Measurements from ENCODE around the gene EIF4E. TPM values are rescaled to one million over a fixed set of nuclear protein-coding genes. Genes with fewer than 3 reads are reported as not detected.

The EIF4E gene
- total RNA-seq, 6 donors from 2014 or later: 20.8 to 109 (median 59.5) TPM

DNA sequence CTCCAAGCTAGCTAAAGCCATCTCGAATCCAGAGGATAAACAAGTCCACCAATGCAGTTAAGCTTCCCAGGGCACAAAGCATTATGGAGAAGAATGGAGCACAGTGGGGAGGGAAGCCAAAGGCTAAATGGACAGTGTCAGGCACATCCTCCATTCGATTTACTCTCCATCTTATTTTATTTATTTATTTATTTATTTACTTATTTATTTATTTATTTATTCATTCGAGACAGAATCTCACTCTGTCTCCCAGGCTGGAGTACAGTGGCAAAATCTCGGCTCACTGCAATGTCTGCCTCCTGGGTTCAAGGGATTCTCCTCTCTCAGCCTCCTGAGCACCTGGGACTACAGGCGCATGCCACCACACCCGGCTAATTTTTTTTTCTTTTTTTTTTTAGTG, 26.3 kb upstream of the EIF4E start:
- H3K4me1 ChIP-seq: no peaks in the 10 kb centered on the region
- WGBS, 2 donors: 70 to 81% methylated on average over 6 of the region's 6 CpGs
- H3K36me3 ChIP-seq: no peaks in the 10 kb centered on the region
- ATAC-seq (ENCODE audit: low FRiP score in 2 of 2) (no peak), DNase-seq (no peak)
- no peak overlapping the region for H3K4me3 ChIP-seq
- H3K27me3 ChIP-seq: no peaks in the 10 kb centered on the region
- H3K9me3 ChIP-seq: no peaks in the 10 kb centered on the region
- no peak overlapping the region for H3K27ac ChIP-seq
- no peak for TF ChIP-seq POLR2A (IDR thresholded peaks at IDR 0.05)
- TF ChIP-seq, protein P1, sequence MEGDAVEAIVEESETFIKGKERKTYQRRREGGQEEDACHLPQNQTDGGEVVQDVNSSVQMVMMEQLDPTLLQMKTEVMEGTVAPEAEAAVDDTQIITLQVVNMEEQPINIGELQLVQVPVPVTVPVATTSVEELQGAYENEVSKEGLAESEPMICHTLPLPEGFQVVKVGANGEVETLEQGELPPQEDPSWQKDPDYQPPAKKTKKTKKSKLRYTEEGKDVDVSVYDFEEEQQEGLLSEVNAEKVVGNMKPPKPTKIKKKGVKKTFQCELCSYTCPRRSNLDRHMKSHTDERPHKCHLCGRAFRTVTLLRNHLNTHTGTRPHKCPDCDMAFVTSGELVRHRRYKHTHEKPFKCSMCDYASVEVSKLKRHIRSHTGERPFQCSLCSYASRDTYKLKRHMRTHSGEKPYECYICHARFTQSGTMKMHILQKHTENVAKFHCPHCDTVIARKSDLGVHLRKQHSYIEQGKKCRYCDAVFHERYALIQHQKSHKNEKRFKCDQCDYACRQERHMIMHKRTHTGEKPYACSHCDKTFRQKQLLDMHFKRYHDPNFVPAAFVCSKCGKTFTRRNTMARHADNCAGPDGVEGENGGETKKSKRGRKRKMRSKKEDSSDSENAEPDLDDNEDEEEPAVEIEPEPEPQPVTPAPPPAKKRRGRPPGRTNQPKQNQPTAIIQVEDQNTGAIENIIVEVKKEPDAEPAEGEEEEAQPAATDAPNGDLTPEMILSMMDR (IDR thresholded peaks at IDR 0.05): no peak

- Histone ChIP-seq H3K4me3 (no peak overlapping the region), H3K4me1 (no peaks in the 10 kb centered on the region), H3K27ac (no peak overlapping the region), H3K27me3 (no peaks in the 10 kb centered on the region), H3K9me3 (no peaks in the 10 kb centered on the region), H3K36me3 (no peaks in the 10 kb centered on the region)
- no peak for ATAC-seq (ENCODE audit: low FRiP score in 2 of 2)
- 83 to 93% methylated on average over 3 of the region's 3 CpGs for WGBS, 2 donors
- TF ChIP-seq POLR2AphosphoS5 (IDR thresholded peaks at IDR 0.05) (no peak), EP300 (IDR thresholded peaks at IDR 0.05) (no peak), POLR2A (IDR thresholded peaks at IDR 0.05) (no peak)
- TF ChIP-seq, protein P1 (IDR thresholded peaks at IDR 0.05): no peak
- no peak for DNase-seq
These were observed 22.8 kb upstream of the EIF4E start for GRCh38 chr4:98951710-98952109.

GRCh38 chr4:98950925-98951324, 22.0 kb upstream of the EIF4E start:
- TF ChIP-seq POLR2AphosphoS5 (IDR thresholded peaks at IDR 0.05) (no peak), EP300 (IDR thresholded peaks at IDR 0.05) (no peak), POLR2A (IDR thresholded peaks at IDR 0.05) (no peak)
- TF ChIP-seq, protein P1 (IDR thresholded peaks at IDR 0.05): no peak
- no peak overlapping the region for H3K4me3 ChIP-seq
- ATAC-seq (ENCODE audit: low FRiP score in 2 of 2) (no peak), DNase-seq (no peak)
- no peaks in the 10 kb centered on the region for H3K36me3 ChIP-seq
- no peak overlapping the region for H3K27ac ChIP-seq
- H3K4me1 ChIP-seq: no peaks in the 10 kb centered on the region
- H3K27me3 ChIP-seq: no peaks in the 10 kb centered on the region
- H3K9me3 ChIP-seq: no peaks in the 10 kb centered on the region
- 78 to 91% methylated on average over 1 of the region's 1 CpG for WGBS, 2 donors

DNA sequence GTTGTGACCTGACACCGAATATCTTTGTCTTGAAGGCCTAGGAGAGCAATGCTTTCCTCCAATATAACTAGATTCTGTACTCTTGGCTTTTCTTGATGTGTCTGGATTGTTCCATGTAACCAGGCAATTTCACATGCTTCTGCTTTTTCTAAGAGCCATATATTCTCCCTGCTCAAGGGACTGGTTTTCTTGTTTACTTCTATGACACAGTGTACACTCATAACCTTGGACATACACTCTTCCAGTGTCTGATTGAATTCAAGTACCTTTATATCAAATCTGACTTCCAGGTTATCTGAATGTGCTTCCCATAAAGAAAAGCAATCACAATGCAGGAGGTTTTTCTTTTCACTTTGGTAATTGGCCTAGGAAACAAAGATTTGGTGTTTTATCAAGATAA, 17.4 kb upstream of the EIF4E start:
- no peaks in the 10 kb centered on the region for H3K4me1 ChIP-seq
- H3K4me3 ChIP-seq: no peak overlapping the region
- H3K36me3 ChIP-seq: no peaks in the 10 kb centered on the region
- no peaks in the 10 kb centered on the region for H3K9me3 ChIP-seq
- H3K27me3 ChIP-seq: no peaks in the 10 kb centered on the region
- ATAC-seq (ENCODE audit: low FRiP score in 2 of 2) (no peak), DNase-seq (no peak)
- WGBS, 2 donors: 83 to 90% methylated on average over 1 of the region's 1 CpG
- H3K27ac ChIP-seq: no peak overlapping the region
- no peak for TF ChIP-seq POLR2A (IDR thresholded peaks at IDR 0.05)
- no peak for TF ChIP-seq EP300 (IDR thresholded peaks at IDR 0.05)
- TF ChIP-seq POLR2AphosphoS5 (IDR thresholded peaks at IDR 0.05): no peak
- TF ChIP-seq, protein P1 (IDR thresholded peaks at IDR 0.05): no peak

DNA sequence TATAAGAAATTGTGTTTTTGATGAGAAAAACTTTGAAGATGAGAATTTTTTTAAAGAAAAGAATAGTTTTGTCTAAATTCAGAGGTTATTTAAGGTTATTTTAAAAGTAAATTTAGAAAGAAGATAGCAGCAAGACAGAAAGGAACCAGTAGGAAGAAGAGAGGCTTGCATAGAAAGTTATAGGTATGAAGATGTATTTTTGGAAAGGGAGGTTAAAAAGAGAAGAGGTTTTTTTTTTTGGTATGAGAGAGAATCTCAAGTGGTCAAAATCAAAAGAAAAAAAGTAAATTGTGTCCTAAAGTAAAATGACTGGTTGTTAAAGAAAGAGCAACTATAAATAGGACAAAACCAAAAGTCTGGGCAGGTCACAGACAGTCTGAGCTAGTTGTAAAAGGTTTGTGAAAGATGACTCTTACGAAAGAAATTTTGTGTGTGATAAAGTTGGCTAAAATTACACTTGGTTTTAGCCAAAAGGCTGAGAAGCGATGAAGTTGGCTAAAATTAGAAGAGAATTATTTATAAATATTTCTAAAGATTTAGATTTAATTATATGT, 16.4 kb upstream of the EIF4E start:
- Histone ChIP-seq H3K36me3 (no peaks in the 10 kb centered on the region), H3K27ac (no peak overlapping the region), H3K4me3 (no peak overlapping the region), H3K4me1 (no peaks in the 10 kb centered on the region), H3K27me3 (no peaks in the 10 kb centered on the region), H3K9me3 (no peaks in the 10 kb centered on the region)
- WGBS, 2 donors: 80 to 93% methylated on average over 2 of the region's 2 CpGs
- TF ChIP-seq, protein P1 (IDR thresholded peaks at IDR 0.05): no peak
- TF ChIP-seq POLR2AphosphoS5 (IDR thresholded peaks at IDR 0.05) (no peak), EP300 (IDR thresholded peaks at IDR 0.05) (no peak), POLR2A (IDR thresholded peaks at IDR 0.05) (no peak)
- ATAC-seq (ENCODE audit: low FRiP score in 2 of 2): no peak
- DNase-seq: no peak

Measured in upper lobe of left lung (tissue), 6 donors.